Activated gamma-delta T cell treated with Interleukin-2 at 50 U/mL for 16 hours (primary cell): Measurements from ENCODE around the gene FOXN3.

Experiments used
- DNase-seq: peaks from one replicate; pipeline ENCODE4 v3.0.0-alpha.2; 2020

Gene FOXN3

GRCh38 chr14:89325299-89325883, 91.6 kb downstream of the FOXN3 start:
- no peak for DNase-seq

GRCh38 chr14:89324501-89325298, 92.3 kb downstream of the FOXN3 start:
- no peak for DNase-seq

GRCh38 chr14:89320381-89321000, 96.5 kb downstream of the FOXN3 start:
- DNase-seq: no peak

DNA sequence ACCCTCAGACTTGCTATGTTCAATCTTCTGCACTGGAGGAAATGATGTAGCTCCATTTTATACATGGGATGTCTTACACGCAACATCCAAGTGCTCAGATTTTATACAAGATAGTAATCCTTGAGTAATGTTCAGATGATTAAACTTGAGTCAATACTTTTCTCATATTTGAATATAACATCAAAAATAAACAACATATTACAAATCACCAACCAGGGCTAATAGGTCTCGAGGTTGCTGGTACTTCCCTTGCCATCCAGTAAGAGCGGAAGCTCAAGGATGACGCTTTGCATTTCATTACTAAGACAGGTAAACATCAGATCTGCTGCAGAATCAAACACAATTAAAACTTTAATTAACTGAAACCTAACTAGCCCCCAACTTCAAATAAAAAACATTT, 97.3 kb downstream of the FOXN3 start:
- no peak for DNase-seq

DNA sequence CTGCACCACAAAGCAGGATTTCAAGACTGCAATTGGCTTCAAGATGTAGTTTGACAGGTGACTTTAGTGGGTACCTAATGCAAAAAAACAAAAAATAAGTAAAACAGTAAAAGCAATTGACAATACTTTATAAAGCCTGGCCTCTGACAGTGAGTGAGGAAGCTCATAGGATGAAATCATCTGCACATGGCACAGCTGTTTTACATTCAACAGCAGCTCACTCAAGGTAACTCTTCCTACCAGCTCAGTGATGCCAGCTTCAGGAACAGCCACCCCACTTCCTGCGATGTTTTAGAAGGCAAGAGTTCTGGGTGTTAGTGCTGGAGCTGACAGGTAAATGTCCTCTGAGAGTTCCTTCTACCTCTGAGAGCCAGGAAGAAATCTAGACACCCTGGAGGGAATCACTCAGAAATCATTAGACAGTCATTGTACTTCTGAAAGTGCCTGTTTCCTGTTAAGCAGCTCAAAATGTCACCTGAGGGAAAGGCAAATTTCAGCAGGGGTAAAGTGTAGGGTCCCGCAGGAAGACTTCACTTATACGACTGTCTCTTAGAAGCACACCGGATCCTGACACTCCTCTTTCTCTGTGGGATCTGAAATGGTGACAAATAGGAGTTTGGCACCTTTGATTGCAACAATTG, 99.9 kb downstream of the FOXN3 start:
- DNase-seq: no peak

GRCh38 chr14:89315493-89316470, 101.3 kb downstream of the FOXN3 start:
- DNase-seq: no peak

- DNase-seq: no peak
These were observed 102.8 kb downstream of the FOXN3 start for GRCh38 chr14:89314274-89314673.

DNA sequence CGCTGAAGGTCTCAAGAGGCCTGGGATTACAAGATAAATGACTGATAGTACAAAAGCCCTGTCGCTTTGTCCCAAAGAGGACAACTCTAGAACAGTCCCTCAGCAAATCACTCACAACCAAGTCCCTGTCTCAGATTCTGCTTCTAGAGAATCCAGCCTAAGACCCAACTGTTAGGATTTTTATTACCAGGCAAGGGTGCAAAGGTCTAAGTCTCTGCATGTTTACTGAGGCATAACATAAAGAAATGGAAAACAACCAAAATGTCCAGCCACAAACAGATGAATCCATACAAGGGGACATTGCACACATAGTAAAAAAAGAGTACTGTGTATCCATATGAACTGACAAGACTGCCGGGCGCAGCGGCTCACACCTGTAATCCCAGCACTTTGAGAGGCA, 104.1 kb downstream of the FOXN3 start:
- DNase-seq: no peak

GRCh38 chr14:89310211-89310610, 106.8 kb downstream of the FOXN3 start:
- DNase-seq: no peak

- DNase-seq: no peak
These were observed 107.3 kb downstream of the FOXN3 start for GRCh38 chr14:89309670-89310177.

GRCh38 chr14:89308232-89308959, 108.6 kb downstream of the FOXN3 start:
- DNase-seq: no peak

GRCh38 chr14:89307409-89307808, 109.6 kb downstream of the FOXN3 start:
- no peak for DNase-seq

GRCh38 chr14:89304972-89305703, 111.9 kb downstream of the FOXN3 start:
- DNase-seq: no peak

DNA sequence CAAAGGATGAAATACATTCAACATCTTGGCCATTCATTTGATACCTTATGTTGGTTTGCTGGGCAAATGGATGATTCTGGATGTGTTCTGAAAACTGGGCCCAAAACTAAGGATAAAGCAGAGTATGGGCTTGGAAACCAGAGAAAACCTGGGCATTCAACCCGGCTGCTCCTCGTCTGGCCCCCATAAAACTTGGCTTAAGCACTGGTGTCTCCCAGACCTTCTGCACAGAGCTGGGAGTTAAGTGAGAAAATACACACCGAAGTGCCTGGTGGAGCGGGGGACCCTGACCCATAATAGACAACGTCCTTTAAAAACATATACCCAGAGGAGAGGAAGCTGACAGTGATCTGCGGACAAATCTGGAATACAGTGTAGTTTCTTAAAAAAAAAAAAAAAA, 112.5 kb downstream of the FOXN3 start:
- no peak for DNase-seq

- no peak for DNase-seq
These were observed 113.3 kb downstream of the FOXN3 start for GRCh38 chr14:89303456-89304435.

GRCh38 chr14:89302396-89302950, 114.6 kb downstream of the FOXN3 start:
- DNase-seq: no peak

- DNase-seq: no peak
These were observed 117.4 kb downstream of the FOXN3 start for GRCh38 chr14:89299587-89299986.

DNA sequence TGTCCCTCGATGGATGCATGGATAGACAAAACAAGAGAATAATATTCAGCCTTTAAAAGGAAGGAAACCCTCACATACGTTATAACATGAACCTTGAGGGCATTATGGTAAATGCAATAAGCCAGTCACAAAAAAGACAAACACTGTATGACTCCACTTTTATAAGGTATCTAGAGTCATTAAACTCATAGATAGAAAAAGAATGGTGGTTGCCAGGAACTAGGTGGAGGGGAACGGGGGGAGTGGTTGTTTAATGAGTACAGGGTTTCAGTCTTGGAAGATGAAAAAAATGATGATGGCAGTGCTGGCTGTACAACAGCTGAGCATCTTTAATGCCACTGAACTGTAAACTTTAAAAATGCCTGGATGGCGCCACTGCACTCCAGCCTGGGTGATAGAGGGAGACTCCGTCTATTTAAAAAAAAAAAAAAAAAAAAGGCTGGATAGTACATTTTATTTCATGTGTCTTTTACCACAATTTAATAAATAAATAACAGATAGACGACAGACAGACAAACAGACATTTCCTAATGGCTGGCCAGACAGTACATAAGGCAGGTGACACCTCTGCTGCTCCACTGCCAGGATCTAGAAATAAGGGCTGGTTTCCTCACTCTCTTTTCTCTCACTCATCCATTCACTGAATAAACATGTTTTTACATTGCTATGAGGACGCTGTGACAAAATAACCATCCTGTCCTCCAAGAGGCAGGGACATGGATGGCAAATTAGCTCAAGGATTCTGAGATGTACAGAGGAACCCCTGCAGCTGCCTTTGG, 118.8 kb downstream of the FOXN3 start:
- no peak for DNase-seq
